GM12878 (cell line): ENCODE measurements around the gene ITGA2. TPM values are rescaled to one million over a fixed set of nuclear protein-coding genes. Genes with fewer than 3 reads are reported as not detected.
A peak's percentile ranks its signal among the peaks of the same experiment; 100 is the strongest.

Experiments
- CBFB ChIP-seq: IDR thresholded peaks from 2 replicates; pipeline ENCODE4 v1.6.1; 2016; ENCODE audit warnings: antibody characterized with exemption, low read depth
- CBX3 ChIP-seq: fragments of 200-600 bp; sonication (generic); IDR thresholded peaks from 2 replicates; pipeline ENCODE4 v1.6.1; 2016; ENCODE audit warnings: low read depth, borderline replicate concordance
- CBX5 ChIP-seq: sonication (generic); IDR thresholded peaks from 2 replicates; pipeline ENCODE4 v1.6.1; 2016; ENCODE audit warnings: low read depth, moderate library complexity, mild to moderate bottlenecking, inconsistent platforms
- EP300 ChIP-seq, 2 experiments: fragments of 150-350 bp in 1 of 2; IDR thresholded peaks; 2 replicates each; pipeline ENCODE4 v1.6.1; 2011 to 2012; ENCODE audit warnings: low read depth in 2 of 2, low read length in 2 of 2, borderline replicate concordance in 1 of 2, improper control_type of control experiment in 1 of 2, inconsistent platforms in 1 of 2; ENCODE audit not compliant: control insufficient read depth in 1 of 2
- EZH2 ChIP-seq: IDR thresholded peaks from 2 replicates; pipeline ENCODE4 v1.6.1; 2012; ENCODE audit warnings: low read depth, mild to moderate bottlenecking, control low read depth, inconsistent platforms, low read length, borderline replicate concordance; ENCODE audit not compliant: control insufficient read depth
- FOXK2 ChIP-seq: fragments of 450-650 bp; IDR thresholded peaks from 2 replicates; pipeline ENCODE4 v1.6.1; 2017; ENCODE audit warnings: mild to moderate bottlenecking, moderate library complexity
- GATAD2B ChIP-seq: fragments of 450-650 bp; conservative IDR thresholded peaks from 2 replicates; pipeline ENCODE4 v1.6.1; 2017; ENCODE audit warnings: low read depth, mild to moderate bottlenecking, moderate library complexity
- MYB ChIP-seq: fragments of 150-350 bp; IDR thresholded peaks from 2 replicates; pipeline ENCODE4 v1.6.1; 2014; ENCODE audit warnings: mild to moderate bottlenecking, low read depth, low read length, borderline replicate concordance
- MYC ChIP-seq: IDR thresholded peaks from 2 replicates; pipeline ENCODE4 v1.6.1; 2011; ENCODE audit warnings: mild to moderate bottlenecking, low read length, moderate library complexity, inconsistent platforms; ENCODE audit not compliant: insufficient read depth, insufficient replicate concordance, insufficient read length, severe bottlenecking
- NBN ChIP-seq: fragments of 450-650 bp; IDR thresholded peaks from 2 replicates; pipeline ENCODE4 v1.6.1; 2016
- NKRF ChIP-seq: fragments of 450-650 bp; conservative IDR thresholded peaks from 2 replicates; pipeline ENCODE4 v1.6.1; 2017; ENCODE audit warnings: mild to moderate bottlenecking, moderate library complexity
- PAX8 ChIP-seq: fragments of 450-650 bp; IDR thresholded peaks from 2 replicates; pipeline ENCODE4 v1.6.1; 2017; ENCODE audit warnings: mild to moderate bottlenecking, moderate library complexity
- SIN3A ChIP-seq: IDR thresholded peaks from 2 replicates; pipeline ENCODE4 v1.6.1; 2012; ENCODE audit warnings: low read depth, low read length, improper control_type of control experiment
- SKIL ChIP-seq: fragments of 450-650 bp; IDR thresholded peaks from 2 replicates; pipeline ENCODE4 v1.6.1; 2017; ENCODE audit warnings: mild to moderate bottlenecking, low read depth, inconsistent platforms; ENCODE audit not compliant: poor library complexity, severe bottlenecking
- ZBTB4 ChIP-seq: fragments of 450-650 bp; formaldehyde crosslinking; IDR thresholded peaks from 2 replicates; pipeline ENCODE4 v1.4.0; 2022; ENCODE audit warnings: mild to moderate bottlenecking, moderate library complexity
- ZNF24 ChIP-seq: fragments of 450-650 bp; IDR thresholded peaks from 2 replicates; pipeline ENCODE4 v1.6.1; 2017; ENCODE audit warnings: antibody characterized with exemption, mild to moderate bottlenecking
- ZNF274 ChIP-seq: IDR thresholded peaks from one replicate; pipeline ENCODE4 v1.8.0; 2011; ENCODE audit not compliant: insufficient read length, insufficient read depth
- ZNF384 ChIP-seq: IDR thresholded peaks from 2 replicates; pipeline ENCODE4 v1.6.1; 2012; ENCODE audit warnings: low read depth, mild to moderate bottlenecking, low read length, improper control_type of control experiment, borderline replicate concordance
- ZNF687 ChIP-seq: fragments of 450-650 bp; IDR thresholded peaks from 2 replicates; pipeline ENCODE4 v1.6.1; 2017; ENCODE audit warnings: mild to moderate bottlenecking, moderate library complexity
- polyA plus RNA-seq, 11 experiments: library from polyadenylated mRNA; depleted of rRNA in 4 of 11; unstranded in 6 of 11; stranded (reverse) in 5 of 11; fragments of >200 nt; fragmentation: Nextera tagmentation in 4 of 11; fragmentation: Illumina TruSeq in 1 of 11; extraction: Ambion mirVana in 4 of 11; extraction: Trizol in 1 of 11; gene quantifications; 1 replicate in 1 of 11; 2 replicates in 10 of 11; pipeline versions ENCODE4 v1.2.1 to v1.2.3, GENCODE V29; 2011 to 2016; ENCODE audit warnings: inconsistent platforms in 2 of 11, missing spikeins in 2 of 11, low read depth in 1 of 11
- total RNA-seq, 4 experiments: library from RNA; depleted of rRNA in 3 of 4; stranded (reverse); fragments of >200 nt in 3 of 4; fragmentation: Illumina TruSeq in 1 of 4; extraction: Trizol in 1 of 4; gene quantifications; 2 replicates each; pipeline versions ENCODE4 v1.2.1 to v1.2.3, GENCODE V29; 2013 to 2021

ITGA2 gene
- total and polyA plus RNA-seq, 10 of the 15 experiments (the other 5 are each of a cell fraction or from before 2014, with no cell fraction given), result under 0.01 to 0.13 (median 0.03) TPM; not detected in 6

- no peak for TF ChIP-seq ZNF687
- no peak for TF ChIP-seq MYC
- peak in 1 of 2 experiments; percentile 35; a peak in 1 of 4 replicates for TF ChIP-seq EP300 (IDR thresholded peaks at IDR 0.05; ENCODE audit: borderline replicate concordance in 1 of 2, control insufficient read depth in 1 of 2, low read depth in 2 of 2, low read length in 2 of 2)
- TF ChIP-seq SKIL, result no peak
- no peak for TF ChIP-seq ZNF384
- no peak for TF ChIP-seq ZBTB4 (CRISPR knock-in tag)
- no peak for TF ChIP-seq CBX5
- TF ChIP-seq NKRF, result no peak
- no peak for TF ChIP-seq EZH2
- TF ChIP-seq PAX8, result no peak
- TF ChIP-seq NBN, result no peak
- TF ChIP-seq ZNF24, result no peak
- TF ChIP-seq GATAD2B, result no peak
- TF ChIP-seq CBX3, result no peak
- no peak for TF ChIP-seq SIN3A
- TF ChIP-seq FOXK2, result no peak
- TF ChIP-seq CBFB, result no peak
- TF ChIP-seq ZNF274, result no peak
- no peak for TF ChIP-seq MYB
Measured at GRCh38 chr5:53041071-53041692, 52.0 kb downstream of the ITGA2 start (continued).
